ENCODE data around the gene SPIRE2. TPM values are rescaled to one million over a fixed set of nuclear protein-coding genes. Genes with fewer than 3 reads are reported as not detected.
"Not testable (repeated sequence)": the region's sequence is repeated elsewhere in the genome, so short reads cannot be mapped to it uniquely, and the experiment has no call there.

The SPIRE2 gene
- 0.20 and 1.2 TPM in 2 replicates for total RNA-seq

- no peak for DNase-seq (ENCODE audit: low read depth, low spot score)
Observed at GRCh38 chr16:89828199-89828869, at the start of gene SPIRE2. TSS of gene SPIRE2 (plus strand) at chr16:89828475. CDS start at chr16:89828551, 76 bp downstream.

GRCh38 chr16:89779231-89779908 lies 48.9 kb upstream of the SPIRE2 start:
- no peak for DNase-seq (ENCODE audit: low read depth, low spot score)

- DNase-seq (ENCODE audit: low read depth, low spot score), result no peak
Observed at GRCh38 chr16:89779909-89780305, 48.4 kb upstream of the SPIRE2 start.

DNA sequence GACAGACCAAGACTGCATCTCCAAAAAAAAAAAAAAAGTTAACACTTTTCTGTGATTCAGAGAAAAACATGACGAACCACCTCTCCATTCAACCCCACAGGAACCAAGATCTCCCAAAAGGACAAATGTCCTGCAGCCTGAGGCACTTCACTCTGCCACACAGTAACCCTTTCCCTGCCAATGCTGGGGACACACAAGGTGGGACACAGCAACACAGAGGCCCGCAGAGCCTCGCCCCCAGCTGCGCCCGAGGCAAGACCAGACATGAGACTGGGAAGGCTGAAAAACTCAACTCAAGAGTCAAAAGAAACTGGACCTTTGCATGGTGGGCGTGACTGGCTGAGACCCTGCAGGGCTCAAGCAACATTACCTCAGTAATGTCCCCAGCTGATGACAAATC lies 45.8 kb upstream of the SPIRE2 start:
- no peak for DNase-seq (ENCODE audit: low read depth, low spot score)

GRCh38 chr16:89783952-89784351 lies 44.3 kb upstream of the SPIRE2 start:
- DNase-seq (ENCODE audit: low read depth, low spot score), result not testable (repeated sequence)

GRCh38 chr16:89784406-89784805 lies 43.9 kb upstream of the SPIRE2 start:
- DNase-seq (ENCODE audit: low read depth, low spot score), result no peak

- DNase-seq (ENCODE audit: low read depth, low spot score), result no peak
Observed at GRCh38 chr16:89785523-89786155, 42.6 kb upstream of the SPIRE2 start.

GRCh38 chr16:89786474-89787364 lies 41.6 kb upstream of the SPIRE2 start:
- no peak for DNase-seq (ENCODE audit: low read depth, low spot score)

DNA sequence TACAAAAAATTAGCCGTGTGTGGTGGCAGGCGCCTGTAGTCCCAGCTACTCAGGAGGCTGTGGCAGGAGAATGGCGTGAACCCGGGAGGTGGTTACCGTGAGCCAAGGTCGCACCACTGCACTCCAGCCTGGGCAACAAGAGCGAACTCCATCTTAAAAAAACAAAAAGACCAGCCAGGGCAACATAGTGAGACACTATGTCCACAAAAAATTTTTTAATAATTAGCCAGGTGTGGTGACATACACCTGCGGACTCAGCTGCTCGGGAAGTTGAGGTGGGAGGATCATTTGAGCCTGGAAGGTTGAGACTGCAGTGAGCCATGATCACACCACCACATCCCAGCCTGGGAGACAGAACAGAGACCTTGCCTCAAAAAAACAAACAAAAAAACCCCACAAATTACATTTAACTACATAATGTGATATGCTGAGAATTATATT lies 40.9 kb upstream of the SPIRE2 start:
- no peak for DNase-seq (ENCODE audit: low read depth, low spot score)

DNA sequence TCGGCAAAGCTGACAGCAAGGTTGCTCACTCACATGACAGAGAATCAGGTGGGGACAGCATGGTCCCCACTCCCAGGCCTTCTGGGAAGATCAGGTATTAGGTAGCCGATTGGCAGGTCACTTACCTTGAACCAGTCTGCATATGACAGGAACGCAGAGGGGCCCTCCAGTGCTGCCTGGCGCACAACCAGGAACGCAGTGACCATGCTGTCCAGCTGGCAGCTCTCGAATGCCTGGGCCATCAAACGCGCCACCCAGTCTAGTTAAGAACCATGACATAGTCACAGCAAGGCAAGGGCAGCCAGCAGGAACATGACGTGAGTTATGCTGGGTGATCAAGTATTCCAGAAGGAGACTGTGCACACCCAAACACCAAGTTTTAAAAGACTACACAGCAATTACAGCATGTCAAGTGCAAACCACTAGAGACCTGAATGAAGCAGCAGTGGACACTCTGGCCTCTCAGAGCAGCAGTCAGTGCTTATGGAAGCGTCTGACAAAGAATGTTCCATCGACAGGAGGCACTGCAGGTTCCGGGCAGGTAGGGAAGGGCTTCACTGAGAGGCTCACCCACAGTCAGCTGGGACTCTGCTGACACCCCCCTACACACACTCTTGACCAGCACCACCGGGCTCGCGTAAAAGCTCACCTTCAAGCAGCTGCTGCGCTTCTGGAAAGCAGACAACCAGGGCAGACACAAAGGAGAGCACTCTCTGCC lies 36.8 kb upstream of the SPIRE2 start:
- DNase-seq (ENCODE audit: low read depth, low spot score), result no peak

DNA sequence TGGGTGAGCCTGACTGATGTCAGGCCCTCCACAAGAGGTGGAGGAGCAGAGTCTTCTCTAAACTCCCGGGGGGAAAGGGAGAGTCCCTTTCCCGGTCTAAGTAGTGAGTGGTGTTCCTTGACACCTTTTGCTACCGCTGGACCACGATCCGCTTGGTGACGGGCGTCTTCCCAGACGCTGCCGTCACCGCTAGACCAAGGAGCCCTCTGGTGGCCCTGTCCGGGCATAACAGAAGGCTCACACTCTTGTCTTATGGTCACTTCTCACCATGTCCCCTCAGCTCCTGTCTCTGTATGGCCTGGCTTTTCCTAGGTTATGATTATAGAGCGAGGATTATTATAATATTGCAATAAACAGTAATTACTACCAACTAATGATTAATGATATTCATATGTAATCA lies 35.2 kb upstream of the SPIRE2 start:
- DNase-seq (ENCODE audit: low read depth, low spot score), result not testable (repeated sequence)

DNA sequence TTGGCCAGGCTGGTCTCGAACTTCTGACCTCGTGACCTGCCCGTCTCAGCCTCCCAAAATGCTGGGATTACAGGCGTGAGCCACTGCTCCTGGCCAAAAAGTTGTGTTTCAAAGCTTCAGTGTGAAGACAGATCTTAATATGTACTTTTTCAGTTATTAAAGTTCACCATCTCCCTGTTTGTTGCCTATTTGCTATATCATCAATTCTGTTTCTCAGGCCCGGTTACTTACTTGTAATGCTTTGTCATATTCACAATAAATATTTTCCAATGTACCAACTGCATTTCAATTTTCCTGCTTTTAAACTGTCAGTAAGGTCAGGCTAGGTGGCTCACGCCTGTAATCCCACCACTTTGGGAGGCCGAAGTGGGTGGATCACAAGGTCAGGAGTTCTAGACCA lies 34.3 kb upstream of the SPIRE2 start:
- DNase-seq (ENCODE audit: low read depth, low spot score), result no peak

- DNase-seq (ENCODE audit: low read depth, low spot score), result no peak
Observed at GRCh38 chr16:89795676-89796075, 32.6 kb upstream of the SPIRE2 start.

- no peak for DNase-seq (ENCODE audit: low read depth, low spot score)
Observed at GRCh38 chr16:89796104-89796503, 32.2 kb upstream of the SPIRE2 start.

DNA sequence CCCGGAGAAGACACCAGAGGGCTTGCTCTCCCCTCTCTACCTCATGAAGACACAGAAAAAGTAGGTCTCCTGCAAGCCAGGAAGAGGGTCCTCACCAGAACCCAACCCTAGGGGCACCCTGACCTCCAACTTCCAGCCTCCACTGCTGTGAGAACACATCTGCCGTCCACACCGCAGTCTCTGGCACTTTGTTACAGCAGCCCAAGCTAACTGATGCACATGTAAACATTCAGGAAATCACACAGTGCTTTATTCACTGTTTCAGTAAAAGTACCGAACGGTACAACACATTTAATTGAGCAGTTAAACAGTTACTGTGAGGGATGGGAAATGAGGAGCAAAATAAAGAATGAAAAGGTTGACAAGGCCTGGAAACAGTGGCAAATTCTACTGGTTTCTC lies 30.1 kb upstream of the SPIRE2 start:
- DNase-seq (ENCODE audit: low read depth, low spot score), result no peak

GRCh38 chr16:89798832-89799370 lies 29.4 kb upstream of the SPIRE2 start:
- DNase-seq (ENCODE audit: low read depth, low spot score), result no peak

GRCh38 chr16:89801800-89802199 lies 26.5 kb upstream of the SPIRE2 start:
- DNase-seq (ENCODE audit: low read depth, low spot score), result no peak

DNA sequence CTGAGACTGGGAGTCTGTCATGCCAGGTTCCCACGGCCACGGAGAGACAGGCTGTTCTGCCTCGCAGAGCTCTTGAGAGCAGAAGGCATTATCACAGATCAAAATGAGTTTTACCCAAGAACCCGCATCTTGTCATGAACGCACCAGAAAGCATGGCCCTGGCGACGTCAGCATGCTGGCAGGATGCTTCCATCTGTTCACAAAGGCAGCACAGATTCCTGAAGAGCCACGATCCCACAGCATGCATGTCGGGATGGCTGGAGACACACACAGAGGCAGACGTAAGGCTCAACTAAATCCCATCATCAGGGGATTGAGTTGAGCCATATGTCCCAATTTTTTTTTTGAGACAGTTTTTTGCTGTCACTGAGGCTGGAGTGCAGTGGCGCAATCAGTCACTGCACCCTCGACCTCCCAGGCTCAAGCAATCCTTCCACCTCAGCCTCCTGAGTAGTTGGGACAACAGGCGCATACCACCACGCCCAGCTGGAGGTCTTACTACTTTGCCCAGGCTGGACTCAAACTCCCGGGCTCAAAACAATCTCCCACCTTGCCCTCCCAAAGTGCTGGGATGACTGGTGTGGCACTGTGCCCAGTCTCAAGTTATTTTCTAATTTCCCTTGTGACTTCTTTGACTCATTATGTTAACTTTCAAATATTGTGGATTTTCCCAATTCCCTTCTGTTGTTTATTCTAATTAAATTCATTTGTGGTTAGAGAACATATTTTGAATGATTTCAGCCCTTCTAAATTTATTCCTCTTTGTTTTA lies 23.0 kb upstream of the SPIRE2 start:
- DNase-seq (ENCODE audit: low read depth, low spot score), result no peak

GRCh38 chr16:89806589-89807193 lies 21.6 kb upstream of the SPIRE2 start:
- DNase-seq (ENCODE audit: low read depth, low spot score), result not testable (repeated sequence)

Data from pulmonary artery endothelial cell (primary cell).